Ishikawa (cell line): Measurements from ENCODE around the gene ANKS6.

Source experiments
- CEBPB ChIP-seq: IDR thresholded peaks from 2 replicates; pipeline ENCODE4 v1.6.1; 2012
- CREB1 ChIP-seq: IDR thresholded peaks from 2 replicates; pipeline ENCODE4 v1.6.1; 2012; ENCODE audit warnings: low read depth
- EGR1 ChIP-seq: IDR thresholded peaks from 2 replicates; pipeline ENCODE4 v1.6.1; 2012
- EP300 ChIP-seq: IDR thresholded peaks from 2 replicates; pipeline ENCODE4 v1.6.1; 2012; ENCODE audit warnings: borderline replicate concordance
- FOXM1 ChIP-seq: IDR thresholded peaks from 2 replicates; pipeline ENCODE4 v1.6.1; 2012; ENCODE audit warnings: low read depth, borderline replicate concordance
- MAX ChIP-seq: IDR thresholded peaks from 2 replicates; pipeline ENCODE4 v1.6.1; 2012
- NFIC ChIP-seq: IDR thresholded peaks from 2 replicates; pipeline ENCODE4 v1.6.1; 2012
- RAD21 ChIP-seq: IDR thresholded peaks from 2 replicates; pipeline ENCODE4 v1.6.1; 2012; ENCODE audit warnings: low read depth
- REST ChIP-seq: IDR thresholded peaks from 2 replicates; pipeline ENCODE4 v1.6.1; 2012; ENCODE audit warnings: low read depth, mild to moderate bottlenecking
- TAF1 ChIP-seq: IDR thresholded peaks from 2 replicates; pipeline ENCODE4 v1.6.1; 2012; ENCODE audit warnings: low read depth, mild to moderate bottlenecking
- TCF12 ChIP-seq: IDR thresholded peaks from 2 replicates; pipeline ENCODE4 v1.6.1; 2012; ENCODE audit warnings: low read depth
- TEAD4 ChIP-seq: IDR thresholded peaks from 2 replicates; pipeline ENCODE4 v1.6.1; 2012
- YY1 ChIP-seq: IDR thresholded peaks from 2 replicates; pipeline ENCODE4 v1.6.1; 2012; ENCODE audit warnings: low read depth
- ZBTB7A ChIP-seq: IDR thresholded peaks from 2 replicates; pipeline ENCODE4 v1.6.1; 2012; ENCODE audit warnings: low read depth
- TF ChIP-seq, protein P1 (sequence below): IDR thresholded peaks from 2 replicates; pipeline ENCODE4 v1.6.1; 2012

Gene ANKS6

GRCh38 chr9:98822661-98823060 lies 26.3 kb upstream of the ANKS6 start:
- TF ChIP-seq, protein P1, sequence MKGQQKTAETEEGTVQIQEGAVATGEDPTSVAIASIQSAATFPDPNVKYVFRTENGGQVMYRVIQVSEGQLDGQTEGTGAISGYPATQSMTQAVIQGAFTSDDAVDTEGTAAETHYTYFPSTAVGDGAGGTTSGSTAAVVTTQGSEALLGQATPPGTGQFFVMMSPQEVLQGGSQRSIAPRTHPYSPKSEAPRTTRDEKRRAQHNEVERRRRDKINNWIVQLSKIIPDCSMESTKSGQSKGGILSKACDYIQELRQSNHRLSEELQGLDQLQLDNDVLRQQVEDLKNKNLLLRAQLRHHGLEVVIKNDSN, result no peak
- no peak for TF ChIP-seq EP300
- TF ChIP-seq FOXM1, result no peak
- no peak for TF ChIP-seq TCF12
- no peak for TF ChIP-seq EGR1
- TF ChIP-seq REST, result no peak
- TF ChIP-seq MAX, result no peak
- no peak for TF ChIP-seq ZBTB7A
- no peak for TF ChIP-seq NFIC
- no peak for TF ChIP-seq CEBPB
- no peak for TF ChIP-seq CREB1

GRCh38 chr9:98821831-98822230 lies 25.5 kb upstream of the ANKS6 start:
- TF ChIP-seq TAF1, result no peak
- no peak for TF ChIP-seq TEAD4
- no peak for TF ChIP-seq CEBPB
- TF ChIP-seq ZBTB7A, result no peak
- no peak for TF ChIP-seq REST
- no peak for TF ChIP-seq EGR1
- TF ChIP-seq TCF12, result no peak
- TF ChIP-seq MAX, result no peak
- TF ChIP-seq YY1, result no peak
- TF ChIP-seq, protein P1, result no peak
- no peak for TF ChIP-seq EP300
- TF ChIP-seq CREB1, result no peak
- TF ChIP-seq FOXM1, result no peak
- TF ChIP-seq RAD21, result no peak
- TF ChIP-seq NFIC, result no peak

- TF ChIP-seq CEBPB, result no peak
- TF ChIP-seq TEAD4, result no peak
- no peak for TF ChIP-seq TAF1
- no peak for TF ChIP-seq CREB1
- no peak for TF ChIP-seq ZBTB7A
- no peak for TF ChIP-seq EGR1
- no peak for TF ChIP-seq FOXM1
- no peak for TF ChIP-seq REST
Measured at GRCh38 chr9:98819231-98819630, 22.9 kb upstream of the ANKS6 start.

GRCh38 chr9:98818764-98819163 lies 22.4 kb upstream of the ANKS6 start:
- TF ChIP-seq RAD21 (no peak), EP300 (no peak), TEAD4 (no peak), CREB1 (no peak), REST (no peak), NFIC (no peak), MAX (no peak), YY1 (no peak), CEBPB (no peak), ZBTB7A (no peak), FOXM1 (no peak), TCF12 (no peak), EGR1 (no peak), TAF1 (no peak)
- TF ChIP-seq, protein P1, result no peak
